SU-DHL-6 (cell line): ENCODE results near the gene ATG2B.

Experiments used
- H2AFZ ChIP-seq: fragments of 200-600 bp; sonication (generic); 2 replicates; pipeline ENCODE4 v1.6.1; 2014; ENCODE audit warnings: low read depth, mild to moderate bottlenecking, moderate library complexity, mixed read lengths, antibody characterized with exemption, low read length; ENCODE audit not compliant: severe bottlenecking
- H3F3A ChIP-seq: fragments of 200-600 bp; shearing (Covaris generic); 2 replicates; pipeline ENCODE4 v1.6.0; 2016; ENCODE audit warnings: antibody characterized with exemption, mild to moderate bottlenecking; ENCODE audit not compliant: insufficient read depth
- H3K27ac ChIP-seq: fragments of 200-600 bp; sonication (generic); 2 replicates; pipeline ENCODE4 v1.5.1; 2016; ENCODE audit warnings: low read depth, mild to moderate bottlenecking, low read length, moderate library complexity, mixed read lengths
- H3K27me3 ChIP-seq: fragments of 200-600 bp; sonication (generic), shearing (Covaris generic); 2 replicates; pipeline ENCODE4 v1.6.0; 2014; ENCODE audit warnings: mild to moderate bottlenecking, low read length
- H3K36me3 ChIP-seq: fragments of 200-600 bp; sonication (generic); 2 replicates; pipeline ENCODE4 v1.6.1; 2014; ENCODE audit warnings: mild to moderate bottlenecking, low read length, mixed read lengths
- H3K4me2 ChIP-seq: fragments of 300-600, 200-600 bp; shearing (Covaris generic), sonication (generic); 2 replicates; pipeline ENCODE4 v1.6.0; 2014; ENCODE audit warnings: low read length, low read depth, mild to moderate bottlenecking; ENCODE audit not compliant: poor library complexity, severe bottlenecking
- H3K4me3 ChIP-seq: fragments of 200-600 bp; sonication (generic); 2 replicates; pipeline ENCODE4 v1.5.1; 2014; ENCODE audit warnings: antibody characterized with exemption, low read length, mild to moderate bottlenecking, mixed read lengths; ENCODE audit not compliant: insufficient read depth, poor library complexity, severe bottlenecking
- H3K79me2 ChIP-seq: fragments of 200-600 bp; sonication (generic); 2 replicates; pipeline ENCODE4 v1.6.1; 2014; ENCODE audit warnings: mild to moderate bottlenecking, low read length, moderate library complexity; ENCODE audit not compliant: insufficient read depth
- H3K9ac ChIP-seq: fragments of 200-600 bp; sonication (generic); 2 replicates; pipeline ENCODE4 v1.7.0; 2014; ENCODE audit warnings: mild to moderate bottlenecking, low read length
- H3K9me2 ChIP-seq: fragments of 200-600 bp; sonication (generic); replicated peaks from 2 replicates; pipeline ENCODE4 v1.6.1; 2014; ENCODE audit warnings: low read length; ENCODE audit not compliant: insufficient read depth
- H3K9me3 ChIP-seq: fragments of 200-600 bp; sonication (generic); 2 replicates; pipeline ENCODE4 v1.6.1; 2014; ENCODE audit warnings: low read length, mixed read lengths; ENCODE audit not compliant: insufficient read depth
- H4K20me1 ChIP-seq: fragments of 200-600 bp; sonication (generic); 2 replicates; pipeline ENCODE4 v1.6.1; 2014; ENCODE audit warnings: low read depth, mild to moderate bottlenecking, antibody characterized with exemption, low read length, moderate library complexity, mixed read lengths
- CTCF ChIP-seq: fragments of 200-600 bp; sonication (generic); IDR thresholded peaks from one replicate; pipeline ENCODE4 v1.5.1; 2017; ENCODE audit warnings: antibody characterized with exemption, mild to moderate bottlenecking, low read length, moderate library complexity; ENCODE audit not compliant: insufficient read depth, poor library complexity, severe bottlenecking
- EZH2phosphoT487 ChIP-seq: fragments of 200-600 bp; sonication (generic), shearing (Covaris generic); conservative IDR thresholded peaks from 2 replicates; pipeline ENCODE4 v1.6.1; 2018; ENCODE audit warnings: mild to moderate bottlenecking, antibody characterized with exemption, low read length, moderate library complexity, mixed read lengths

ATG2B gene

GRCh38 chr14:96263347-96264199 lies 99.6 kb downstream of the ATG2B start:
- no peaks in the 10 kb centered on the region for H3K27me3 ChIP-seq
- H4K20me1 ChIP-seq: no peaks in the 10 kb centered on the region
- no peaks in the 10 kb centered on the region for H3K9me2 ChIP-seq
- no peaks in the 10 kb centered on the region for H3K79me2 ChIP-seq
- TF ChIP-seq CTCF (no peak), EZH2phosphoT487 (no peak)
- H2AFZ ChIP-seq: peak overlapping the region; percentile 32
- H3K9ac ChIP-seq: no peak overlapping the region
- H3K27ac ChIP-seq: no peak overlapping the region
- no peak overlapping the region for H3K4me3 ChIP-seq
- no peaks in the 10 kb centered on the region for H3F3A ChIP-seq
- H3K4me2 ChIP-seq: no peak overlapping the region
- H3K9me3 ChIP-seq: no peaks in the 10 kb centered on the region
- no peaks in the 10 kb centered on the region for H3K36me3 ChIP-seq

GRCh38 chr14:96261772-96262655 lies 101.1 kb downstream of the ATG2B start:
- no peak overlapping the region for H3K27ac ChIP-seq
- H3K4me3 ChIP-seq: no peak overlapping the region
- no peak overlapping the region for H3K4me2 ChIP-seq
- no peaks in the 10 kb centered on the region for H3K27me3 ChIP-seq
- H3F3A ChIP-seq: no peaks in the 10 kb centered on the region
- no peak for TF ChIP-seq EZH2phosphoT487
- H3K9ac ChIP-seq: no peak overlapping the region
- H3K9me2 ChIP-seq: no peaks in the 10 kb centered on the region
- H3K9me3 ChIP-seq: no peaks in the 10 kb centered on the region
- no peak overlapping the region for H2AFZ ChIP-seq
- H4K20me1 ChIP-seq: no peaks in the 10 kb centered on the region
- H3K36me3 ChIP-seq: no peaks in the 10 kb centered on the region
- H3K79me2 ChIP-seq: no peaks in the 10 kb centered on the region

GRCh38 chr14:96261053-96261452 lies 102.1 kb downstream of the ATG2B start:
- TF ChIP-seq EZH2phosphoT487: no peak
- TF ChIP-seq CTCF: no peak
- Histone ChIP-seq H3K9me3 (no peaks in the 10 kb centered on the region), H3K36me3 (no peaks in the 10 kb centered on the region), H3K4me2 (no peak overlapping the region), H3K9me2 (no peaks in the 10 kb centered on the region), H4K20me1 (no peaks in the 10 kb centered on the region), H3K79me2 (no peaks in the 10 kb centered on the region), H2AFZ (no peak overlapping the region), H3K27ac (no peak overlapping the region), H3K27me3 (no peaks in the 10 kb centered on the region), H3K4me3 (no peak overlapping the region), H3K9ac (no peak overlapping the region), H3F3A (no peaks in the 10 kb centered on the region)
